Gastroesophageal sphincter (tissue), 3 donors: ENCODE measurements around the gene RIPOR3.
"Not testable (repeated sequence)": the region's sequence is repeated elsewhere in the genome, so short reads cannot be mapped to it uniquely, and the experiment has no call there.

Source experiments
- CTCF ChIP-seq, 4 experiments: fragments of 200-600 bp in 2 of 4; fragments of 450-650 bp in 2 of 4; sonication (generic) in 1 of 4; IDR thresholded peaks; one replicate each; pipeline ENCODE4 v1.5.1; 2017 to 2019; ENCODE audit warnings: antibody characterized with exemption in 4 of 4, mild to moderate bottlenecking in 2 of 4, moderate library complexity in 2 of 4
- EP300 ChIP-seq: sonication (generic); formaldehyde crosslinking; IDR thresholded peaks from one replicate; pipeline ENCODE4 v1.6.1; 2017; ENCODE audit warnings: antibody characterized with exemption, mild to moderate bottlenecking
- POLR2A ChIP-seq, 2 donors: fragments of 450-650 bp; IDR thresholded peaks; one replicate each; pipeline ENCODE4 v1.6.1; 2017; ENCODE audit warnings: antibody characterized with exemption in 2 of 2, mild to moderate bottlenecking in 2 of 2, moderate library complexity in 1 of 2
- POLR2AphosphoS5 ChIP-seq: sonication (generic); formaldehyde crosslinking; IDR thresholded peaks from one replicate; pipeline ENCODE4 v1.6.1; 2017; ENCODE audit warnings: antibody characterized with exemption

GRCh38 chr20:50569487-50569863, 121.9 kb downstream of the RIPOR3 start:
- TF ChIP-seq POLR2AphosphoS5; POLR2A (IDR thresholded peaks at IDR 0.05); CTCF (IDR thresholded peaks at IDR 0.05); EP300: not testable (repeated sequence)
